Endothelial cell of umbilical vein (primary cell): ENCODE measurements around the gene NAP1L4. TPM values are rescaled to one million over a fixed set of nuclear protein-coding genes. Genes with fewer than 3 reads are reported as not detected.

Experiments
- BruUV-seq: library from RNA; stranded (reverse); fragments of 400-500 nt; replicated peaks from 2 replicates; lab custom pipeline; 2021; lab: Mats Ljungman, UMichigan
- CTCF ChIA-PET: fragments of 300-600, 350-600 bp; sonication (Branson Sonifier 250); formaldehyde crosslinking; loops from one replicate; lab custom pipeline; 2021; ENCODE audit warnings: antibody characterized with exemption, inconsistent platforms; lab: Charles Lee
- POLR2A ChIA-PET: fragments of 300-600, 350-600 bp; sonication (Branson Sonifier 250); formaldehyde crosslinking; loops from one replicate; lab custom pipeline; 2021; ENCODE audit warnings: antibody characterized with exemption, inconsistent platforms; lab: Charles Lee
- DNase-seq: peaks from one replicate; pipeline ENCODE4 v3.0.0-alpha.2; 2011; ENCODE audit warnings: low read depth, low spot score
- FAIRE-seq: peaks from 2 replicates; lab custom pipeline; 2011; peaks lifted over from hg19 to GRCh38; lab: Jason Lieb, UNC
- H2AFZ ChIP-seq: 2 replicates; pipeline ENCODE4 v1.6.0; 2012; ENCODE audit warnings: low read depth, low read length, control low read depth, inconsistent platforms
- H3K27ac ChIP-seq: 2 replicates; pipeline ENCODE4 v1.5.1; 2011; ENCODE audit warnings: low read depth, mild to moderate bottlenecking, control low read depth, low read length, moderate library complexity; ENCODE audit not compliant: insufficient read depth
- H3K27me3 ChIP-seq, 2 experiments: 2 replicates each; pipeline versions ENCODE4 v1.6.0 to v1.6.1; 2011; ENCODE audit warnings: low read length in 2 of 2, mixed read lengths in 1 of 2; ENCODE audit not compliant: control insufficient read depth in 2 of 2, insufficient read depth in 2 of 2
- H3K36me3 ChIP-seq, 2 experiments: 2 replicates in 1 of 2; 3 replicates in 1 of 2; pipeline ENCODE4 v1.5.1; 2011; ENCODE audit warnings: low read length in 2 of 2, mild to moderate bottlenecking in 1 of 2, moderate library complexity in 1 of 2; ENCODE audit not compliant: control insufficient read depth in 2 of 2, insufficient read depth in 2 of 2; ENCODE audit errors: extremely low read depth in 1 of 2
- H3K4me1 ChIP-seq: 3 replicates; pipeline ENCODE4 v1.5.1; 2011; ENCODE audit warnings: mild to moderate bottlenecking, low read length; ENCODE audit not compliant: control insufficient read depth, insufficient read depth; ENCODE audit errors: extremely low read depth
- H3K4me2 ChIP-seq: 2 replicates; pipeline ENCODE4 v1.6.1; 2011; ENCODE audit warnings: low read length, control low read depth, mixed read lengths; ENCODE audit not compliant: insufficient read depth
- H3K4me3 ChIP-seq, 3 experiments: fragments of 200-600 bp in 1 of 3; sonication (generic), shearing (Covaris generic) in 1 of 3; replicated peaks in 1 of 3; 2 replicates each; pipeline ENCODE4 v1.5.1; 2011 to 2016; ENCODE audit warnings: control low read depth in 3 of 3, low read length in 3 of 3, mild to moderate bottlenecking in 2 of 3, inconsistent platforms in 1 of 3, low read depth in 1 of 3, moderate library complexity in 1 of 3; ENCODE audit not compliant: insufficient read depth in 1 of 3
- H3K79me2 ChIP-seq: 2 replicates; pipeline ENCODE4 v1.6.0; 2012; ENCODE audit warnings: low read length, inconsistent platforms; ENCODE audit not compliant: control insufficient read depth, insufficient read depth
- H3K9ac ChIP-seq: replicated peaks from 2 replicates; pipeline ENCODE3; 2011; ENCODE audit warnings: low read length, control low read depth; ENCODE audit not compliant: insufficient read depth; ENCODE audit errors: extremely low read depth
- H3K9me1 ChIP-seq: replicated peaks from 3 replicates; pipeline ENCODE4 v1.6.0; 2011; ENCODE audit warnings: mild to moderate bottlenecking, low read length; ENCODE audit not compliant: control insufficient read depth, insufficient read depth; ENCODE audit errors: extremely low read depth
- H3K9me3 ChIP-seq: replicated peaks from 2 replicates; pipeline ENCODE4 v1.5.1; 2012; ENCODE audit warnings: low read length, inconsistent platforms; ENCODE audit not compliant: control insufficient read depth, insufficient read depth
- H4K20me1 ChIP-seq: replicated peaks from 2 replicates; pipeline ENCODE3; 2011; ENCODE audit warnings: mild to moderate bottlenecking, low read length; ENCODE audit not compliant: control insufficient read depth, insufficient read depth; ENCODE audit errors: extremely low read depth
- FOS ChIP-seq: IDR thresholded peaks from 2 replicates; pipeline ENCODE4 v1.6.1; 2011; ENCODE audit warnings: mild to moderate bottlenecking, low read length, moderate library complexity, borderline replicate concordance; ENCODE audit not compliant: insufficient read depth
- GATA2 ChIP-seq: IDR thresholded peaks from 2 replicates; pipeline ENCODE4 v1.7.0; 2011; ENCODE audit warnings: low read depth, mild to moderate bottlenecking, moderate library complexity, mixed read lengths, low read length; ENCODE audit not compliant: insufficient read length, insufficient read depth
- JUN ChIP-seq: IDR thresholded peaks from 2 replicates; pipeline ENCODE4 v1.6.1; 2011; ENCODE audit warnings: borderline replicate concordance, low read depth; ENCODE audit not compliant: insufficient read length, insufficient read depth
- MYC ChIP-seq: IDR thresholded peaks from one replicate; pipeline ENCODE4 v1.6.1; 2011; ENCODE audit warnings: mild to moderate bottlenecking, low read depth, low read length
- POLR2A ChIP-seq: IDR thresholded peaks from 2 replicates; pipeline ENCODE4 v1.6.1; 2012; ENCODE audit warnings: low read depth, mild to moderate bottlenecking, control low read depth, low read length
- POLR2AphosphoS5 ChIP-seq: IDR thresholded peaks from 2 replicates; pipeline ENCODE4 v1.6.1; 2012; ENCODE audit warnings: low read depth, mild to moderate bottlenecking, control low read depth, low read length, moderate library complexity; ENCODE audit not compliant: insufficient read depth
- dilution Hi-C: fragments of 300-500 bp; cut with MboI; formaldehyde crosslinking; loops from one replicate; pipeline ENCODE4 v1.15.0; 2019; ENCODE audit warnings: low sequenced_read_pairs; ENCODE audit not compliant: extremely low pct_ligation_motif_present
- intact Hi-C: fragments of 100-400 bp; cut with micrococcal nuclease; formaldehyde crosslinking; loops from one replicate; pipeline ENCODE4 v1.10.0; 2022
- polyA plus RNA-seq, 4 experiments: library from polyadenylated mRNA; depleted of rRNA in 3 of 4; stranded (reverse) in 3 of 4; unstranded in 1 of 4; fragments of >200 nt; gene quantifications; 2 replicates each; pipeline versions ENCODE4 v1.2.1 to v1.2.3, GENCODE V29; 2011 to 2012; ENCODE audit warnings: missing spikeins in 1 of 4
- total RNA-seq: library from RNA; stranded (reverse); gene quantifications from 2 replicates; pipeline ENCODE4 v1.2.3, GENCODE V29; 2021
- TF ChIP-seq, protein P1 (sequence below), 2 donors: IDR thresholded peaks; 1 replicate in 1 of 2; 2 replicates in 1 of 2; pipeline ENCODE4 v1.5.1; 2011; ENCODE audit warnings: low read length in 2 of 2, mild to moderate bottlenecking in 2 of 2, moderate library complexity in 2 of 2, control low read depth in 1 of 2, inconsistent platforms in 1 of 2, low read depth in 1 of 2; ENCODE audit not compliant: insufficient read depth in 1 of 2; ENCODE audit errors: extremely low read depth in 1 of 2
- TF ChIP-seq, protein P2 (sequence below): IDR thresholded peaks from 2 replicates; pipeline ENCODE4 v1.6.1; 2011; ENCODE audit not compliant: insufficient read depth, insufficient read length

The NAP1L4 gene
- total and polyA plus RNA-seq, 2 donors (not counting 3 experiments of a cell fraction or from before 2014, with no cell fraction given) = 100.0 to 177 TPM

DNA sequence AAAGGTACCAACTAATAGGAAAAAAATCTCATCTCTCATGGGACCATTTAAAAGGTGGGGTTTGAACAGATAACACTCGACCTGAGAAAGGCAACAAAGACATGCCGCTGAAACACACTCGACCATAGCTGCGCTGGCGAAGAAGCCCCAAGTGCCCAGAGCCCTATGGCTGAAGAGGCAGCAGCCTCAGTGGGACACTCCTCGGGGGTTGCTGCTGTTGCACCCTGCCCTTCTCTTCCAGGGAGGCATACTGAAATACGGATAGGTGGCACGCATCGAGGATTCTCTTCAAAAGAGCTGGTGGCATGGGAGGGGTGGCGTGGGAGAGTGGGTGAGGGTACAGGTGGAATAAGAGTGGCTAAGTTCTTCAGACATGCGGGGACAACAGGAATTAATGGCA is 44.4 kb downstream of the NAP1L4 start:
- TF ChIP-seq, protein P1, sequence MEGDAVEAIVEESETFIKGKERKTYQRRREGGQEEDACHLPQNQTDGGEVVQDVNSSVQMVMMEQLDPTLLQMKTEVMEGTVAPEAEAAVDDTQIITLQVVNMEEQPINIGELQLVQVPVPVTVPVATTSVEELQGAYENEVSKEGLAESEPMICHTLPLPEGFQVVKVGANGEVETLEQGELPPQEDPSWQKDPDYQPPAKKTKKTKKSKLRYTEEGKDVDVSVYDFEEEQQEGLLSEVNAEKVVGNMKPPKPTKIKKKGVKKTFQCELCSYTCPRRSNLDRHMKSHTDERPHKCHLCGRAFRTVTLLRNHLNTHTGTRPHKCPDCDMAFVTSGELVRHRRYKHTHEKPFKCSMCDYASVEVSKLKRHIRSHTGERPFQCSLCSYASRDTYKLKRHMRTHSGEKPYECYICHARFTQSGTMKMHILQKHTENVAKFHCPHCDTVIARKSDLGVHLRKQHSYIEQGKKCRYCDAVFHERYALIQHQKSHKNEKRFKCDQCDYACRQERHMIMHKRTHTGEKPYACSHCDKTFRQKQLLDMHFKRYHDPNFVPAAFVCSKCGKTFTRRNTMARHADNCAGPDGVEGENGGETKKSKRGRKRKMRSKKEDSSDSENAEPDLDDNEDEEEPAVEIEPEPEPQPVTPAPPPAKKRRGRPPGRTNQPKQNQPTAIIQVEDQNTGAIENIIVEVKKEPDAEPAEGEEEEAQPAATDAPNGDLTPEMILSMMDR (IDR thresholded peaks at IDR 0.05; ENCODE audit: extremely low read depth in 1 of 2, insufficient read depth in 1 of 2, low read depth in 1 of 2, low read length in 2 of 2) = no peak
- TF ChIP-seq POLR2AphosphoS5 (no peak), FOS (no peak), MYC (no peak), POLR2A (no peak), JUN (no peak), GATA2 (no peak)
- TF ChIP-seq, protein P2, sequence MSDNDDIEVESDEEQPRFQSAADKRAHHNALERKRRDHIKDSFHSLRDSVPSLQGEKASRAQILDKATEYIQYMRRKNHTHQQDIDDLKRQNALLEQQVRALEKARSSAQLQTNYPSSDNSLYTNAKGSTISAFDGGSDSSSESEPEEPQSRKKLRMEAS = no peak
- no peak overlapping the region for H3K9ac ChIP-seq
- ChIA-PET POLR2A (no interaction called here), CTCF (no interaction called here)
- DNase-seq = no peak
- no peaks in the 10 kb centered on the region for H3K27me3 ChIP-seq
- H3K4me2 ChIP-seq = no peak overlapping the region
- peaks cover 21% of the 10 kb centered on the region for H3K79me2 ChIP-seq
- H3K9me3 ChIP-seq = no peaks in the 10 kb centered on the region
- no peak overlapping the region for H3K4me3 ChIP-seq
- H3K4me1 ChIP-seq = peaks cover 33% of the 10 kb centered on the region
- FAIRE-seq = no peak
- no peaks in the 10 kb centered on the region for H4K20me1 ChIP-seq
- H3K9me1 ChIP-seq = no peaks in the 10 kb centered on the region
- H2AFZ ChIP-seq = no peak overlapping the region
- H3K27ac ChIP-seq = no peak overlapping the region
- no TSS peak for BruUV-seq
- intact Hi-C loops = no loop called here
- peaks cover 32 to 36% of the 10 kb centered on the region in 2 experiments for H3K36me3 ChIP-seq
- dilution Hi-C loops = no loop called here
